IMR-90 (cell line): ENCODE measurements around the gene LEKR1. TPM values are rescaled to one million over a fixed set of nuclear protein-coding genes. Genes with fewer than 3 reads are reported as not detected.

Experiments
- ATAC-seq: fragments of 200-7000 bp; cut with Tn5 transposase; 2 replicates; pipeline ENCODE4 v1.9.1; 2020; ENCODE audit warnings: low read depth, mild to moderate bottlenecking, moderate library complexity
- BruUV-seq: library from RNA; stranded (reverse); fragments of 400-500 nt; replicated peaks from 2 replicates; lab custom pipeline; 2021; lab: Mats Ljungman, UMichigan
- CTCF ChIA-PET: fragments of 300-600 bp; formaldehyde crosslinking; extraction: SDS; loops from one replicate; lab custom pipeline; 2021; ENCODE audit warnings: antibody characterized with exemption; lab: Yijun Ruan, JAX
- POLR2A ChIA-PET: fragments of 300-600 bp; sonication (Branson Sonifier 250); formaldehyde crosslinking; loops from one replicate; lab custom pipeline; 2022; ENCODE audit warnings: antibody characterized with exemption; ENCODE audit not compliant: unreplicated experiment; lab: Charles Lee
- DNase-seq: peaks from one replicate; pipeline ENCODE4 v3.0.0; 2013
- H2AFZ ChIP-seq: replicated peaks from 2 replicates; pipeline ENCODE3; 2013; ENCODE audit warnings: low read length, mild to moderate bottlenecking; ENCODE audit not compliant: poor library complexity
- H2AK5ac ChIP-seq: 2 replicates; pipeline ENCODE4 v1.6.1; 2013; ENCODE audit warnings: low read depth, low read length, inconsistent platforms
- H2AK9ac ChIP-seq: replicated peaks from 2 replicates; pipeline ENCODE3; 2013; ENCODE audit warnings: mild to moderate bottlenecking, low read depth, low read length, moderate library complexity; ENCODE audit not compliant: poor library complexity
- H2BK120ac ChIP-seq: 2 replicates; pipeline ENCODE4 v1.6.1; 2013; ENCODE audit warnings: low read depth, low read length, inconsistent platforms
- H2BK15ac ChIP-seq: 3 replicates; pipeline ENCODE4 v1.6.1; 2013; ENCODE audit warnings: low read depth, low read length, inconsistent platforms
- H2BK20ac ChIP-seq: 2 replicates; pipeline ENCODE4 v1.6.1; 2013; ENCODE audit warnings: low read depth, mild to moderate bottlenecking, inconsistent platforms, low read length, moderate library complexity
- H2BK5ac ChIP-seq: 2 replicates; pipeline ENCODE4 v1.6.1; 2013; ENCODE audit warnings: mild to moderate bottlenecking, low read depth, low read length, inconsistent platforms; ENCODE audit not compliant: poor library complexity, severe bottlenecking
- H3K14ac ChIP-seq: replicated peaks from 2 replicates; pipeline ENCODE4 v1.6.1; 2013; ENCODE audit warnings: low read depth, low read length, inconsistent platforms
- H3K18ac ChIP-seq: 2 replicates; pipeline ENCODE4 v1.6.1; 2013; ENCODE audit warnings: low read depth, low read length, control low read depth
- H3K23ac ChIP-seq: 2 replicates; pipeline ENCODE4 v1.6.1; 2013; ENCODE audit warnings: low read depth, low read length, inconsistent platforms
- H3K27ac ChIP-seq: 2 replicates; pipeline ENCODE4 v1.5.1; 2013; ENCODE audit warnings: mild to moderate bottlenecking, control low read depth, low read length; ENCODE audit not compliant: insufficient read depth
- H3K27me3 ChIP-seq: 2 replicates; pipeline ENCODE4 v1.6.1; 2013; ENCODE audit warnings: low read length; ENCODE audit not compliant: control insufficient read depth, insufficient read depth
- H3K36me3 ChIP-seq: 2 replicates; pipeline ENCODE4 v1.6.1; 2013; ENCODE audit warnings: low read length, mixed read lengths; ENCODE audit not compliant: control insufficient read depth, insufficient read depth
- H3K4ac ChIP-seq: 2 replicates; pipeline ENCODE4 v1.6.1; 2013; ENCODE audit warnings: low read depth, low read length, inconsistent platforms
- H3K4me1 ChIP-seq: 2 replicates; pipeline ENCODE4 v1.6.1; 2013; ENCODE audit warnings: low read length, mixed read lengths; ENCODE audit not compliant: control insufficient read depth, insufficient read depth
- H3K4me2 ChIP-seq: 2 replicates; pipeline ENCODE4 v1.6.1; 2013; ENCODE audit warnings: low read depth, mild to moderate bottlenecking, control low read depth, low read length, moderate library complexity
- H3K4me3 ChIP-seq: 2 replicates; pipeline ENCODE4 v1.5.1; 2013; ENCODE audit warnings: low read depth, mild to moderate bottlenecking, control low read depth, low read length, moderate library complexity; ENCODE audit not compliant: insufficient read depth
- H3K56ac ChIP-seq: 2 replicates; pipeline ENCODE4 v1.6.1; 2013; ENCODE audit warnings: low read length, inconsistent platforms; ENCODE audit not compliant: insufficient read depth; ENCODE audit errors: extremely low read depth
- H3K79me1 ChIP-seq, 2 experiments: 2 replicates each; pipeline ENCODE4 v1.6.1; 2013; ENCODE audit warnings: low read length in 2 of 2, inconsistent platforms in 1 of 2, low read depth in 1 of 2
- H3K9ac ChIP-seq: 2 replicates; pipeline ENCODE4 v1.6.1; 2013; ENCODE audit warnings: low read depth, low read length, control low read depth
- H3K9me1 ChIP-seq: 2 replicates; pipeline ENCODE4 v1.6.1; 2013; ENCODE audit warnings: low read length, inconsistent platforms; ENCODE audit not compliant: insufficient read depth
- H3K9me3 ChIP-seq: 2 replicates; pipeline ENCODE4 v1.6.1; 2013; ENCODE audit warnings: low read length; ENCODE audit not compliant: control insufficient read depth, insufficient read depth
- H4K20me1 ChIP-seq: 2 replicates; pipeline ENCODE4 v1.6.1; 2013; ENCODE audit warnings: low read length, inconsistent platforms; ENCODE audit not compliant: insufficient read depth
- H4K5ac ChIP-seq: 2 replicates; pipeline ENCODE4 v1.6.1; 2013; ENCODE audit warnings: mild to moderate bottlenecking, low read depth, low read length, control low read depth
- H4K8ac ChIP-seq, 2 experiments: 2 replicates each; pipeline ENCODE4 v1.6.1; 2013; ENCODE audit warnings: low read depth in 2 of 2, low read length in 2 of 2, control low read depth in 1 of 2, inconsistent platforms in 1 of 2
- H4K91ac ChIP-seq: 2 replicates; pipeline ENCODE4 v1.6.1; 2013; ENCODE audit warnings: low read depth, low read length, inconsistent platforms; ENCODE audit not compliant: insufficient read depth
- BHLHE40 ChIP-seq: fragments of 150-350 bp; IDR thresholded peaks from 2 replicates; pipeline ENCODE4 v1.6.1; 2016; ENCODE audit warnings: mild to moderate bottlenecking, low read depth, low read length
- CEBPB ChIP-seq: IDR thresholded peaks from 2 replicates; pipeline ENCODE4 v1.6.1; 2012; ENCODE audit warnings: low read depth, low read length, improper control_type of control experiment
- ELK1 ChIP-seq: fragments of 150-350 bp; IDR thresholded peaks from 2 replicates; pipeline ENCODE4 v1.6.1; 2016; ENCODE audit warnings: low read depth, mild to moderate bottlenecking, low read length, moderate library complexity, borderline replicate concordance
- FOS ChIP-seq: fragments of 150-350 bp; IDR thresholded peaks from 2 replicates; pipeline ENCODE4 v1.6.1; 2016; ENCODE audit warnings: low read depth, low read length
- MAFK ChIP-seq: IDR thresholded peaks from 2 replicates; pipeline ENCODE4 v1.6.1; 2012; ENCODE audit warnings: low read depth, low read length, improper control_type of control experiment
- MAZ ChIP-seq: IDR thresholded peaks from 2 replicates; pipeline ENCODE4 v1.6.1; 2012; ENCODE audit warnings: low read depth, mild to moderate bottlenecking, low read length, improper control_type of control experiment, moderate library complexity, borderline replicate concordance
- MXI1 ChIP-seq: IDR thresholded peaks from 2 replicates; pipeline ENCODE4 v1.6.1; 2012; ENCODE audit warnings: low read depth, mild to moderate bottlenecking, low read length, moderate library complexity, borderline replicate concordance
- NFE2L2 ChIP-seq: fragments of 150-350 bp; IDR thresholded peaks from 2 replicates; pipeline ENCODE4 v1.6.1; 2016; ENCODE audit warnings: low read depth, mild to moderate bottlenecking, low read length
- POLR2A ChIP-seq: IDR thresholded peaks from 2 replicates; pipeline ENCODE4 v1.6.1; 2012; ENCODE audit warnings: mild to moderate bottlenecking, low read depth, low read length
- RAD21 ChIP-seq: IDR thresholded peaks from 2 replicates; pipeline ENCODE4 v1.6.1; 2012; ENCODE audit warnings: low read length, improper control_type of control experiment
- RCOR1 ChIP-seq: IDR thresholded peaks from 2 replicates; pipeline ENCODE4 v1.6.1; 2012; ENCODE audit warnings: mild to moderate bottlenecking, low read length, improper control_type of control experiment; ENCODE audit not compliant: insufficient replicate concordance
- RFX5 ChIP-seq: IDR thresholded peaks from 2 replicates; pipeline ENCODE4 v1.8.0; 2012; ENCODE audit warnings: low read depth, mild to moderate bottlenecking, low read length, moderate library complexity
- SMC3 ChIP-seq: fragments of 150-350 bp; IDR thresholded peaks from 2 replicates; pipeline ENCODE4 v1.6.1; 2016; ENCODE audit warnings: low read depth, mild to moderate bottlenecking, antibody characterized with exemption, low read length, moderate library complexity
- WGBS, 2 experiments: methylation state at CpG; one replicate each; pipeline versions ENCODE4 v1.1.5 to v1.1.7; 2013; ENCODE audit warnings: missing lambda C conversion rate in 2 of 2; ENCODE audit not compliant: insufficient read length in 1 of 2; ENCODE audit errors: extremely low coverage in 2 of 2; 5-methylcytosine and 5-hydroxymethylcytosine counted together
- dilution Hi-C: fragments of 300-500 bp; cut with HindIII; formaldehyde crosslinking; loops from one replicate; pipeline ENCODE4 v1.14.3; 2018; ENCODE audit warnings: low sequenced_read_pairs; ENCODE audit not compliant: unreplicated experiment
- in situ Hi-C: fragments of 300-500 bp; cut with MboI; formaldehyde crosslinking; loops from 3 replicates; pipeline ENCODE4 v1.14.3; 2019; ENCODE audit warnings: low sequenced_read_pairs, inconsistent platforms, mixed read lengths
- intact Hi-C: fragments of 100-400 bp; cut with micrococcal nuclease; formaldehyde crosslinking; loops from 2 replicates; pipeline ENCODE4 v1.10.0; 2022
- polyA plus RNA-seq, 3 experiments: library from polyadenylated mRNA; depleted of rRNA; stranded (reverse); fragments of >200 nt; gene quantifications; 2 replicates each; pipeline ENCODE4 v1.2.3, GENCODE V29; 2012; ENCODE audit warnings: low replicate concordance in 1 of 3
- total RNA-seq: library from RNA; depleted of rRNA; stranded (reverse); fragments of >200 nt; gene quantifications from 2 replicates; pipeline ENCODE4 v1.2.3, GENCODE V29; 2012
- TF ChIP-seq, protein P1 (sequence below): conservative IDR thresholded peaks from 2 replicates; pipeline ENCODE4 v1.5.1; 2012; ENCODE audit warnings: mild to moderate bottlenecking, low read depth, low read length, improper control_type of control experiment
- TF ChIP-seq, protein P2 (sequence below): fragments of 150-350 bp; IDR thresholded peaks from 2 replicates; pipeline ENCODE4 v1.6.1; 2017; ENCODE audit warnings: mild to moderate bottlenecking, antibody characterized with exemption, low read length, low read depth

The LEKR1 gene
- total and polyA plus RNA-seq, 2 of the 4 experiments (the other 2 are of a cell fraction), result 0.19 to 0.36 TPM

DNA sequence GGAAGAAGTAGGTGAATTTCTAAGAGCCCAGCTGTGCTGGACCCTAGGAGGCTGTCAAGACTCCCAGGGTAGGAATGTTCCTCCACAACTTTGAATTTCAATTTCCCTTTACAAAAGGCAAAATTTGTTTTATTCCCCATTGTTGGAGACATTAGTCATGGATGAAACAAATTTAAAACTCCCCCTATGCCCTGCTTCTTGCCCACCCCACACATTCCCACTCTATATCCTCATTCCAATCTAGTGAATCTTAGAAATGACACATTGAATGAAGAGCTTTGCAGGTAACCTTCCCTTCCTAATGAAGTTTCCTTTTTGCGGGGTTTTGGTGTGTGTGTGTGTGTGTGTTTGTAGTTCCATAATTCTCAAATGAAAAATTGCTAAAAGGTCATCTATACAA, 261.2 kb downstream of the LEKR1 start:
- Histone ChIP-seq H2BK120ac (peak overlapping the region; percentile 89), H3K56ac (peak overlapping the region; percentile 43; the same call in 1 of the 2 replicates), H3K23ac (peak overlapping the region; percentile 62; the same call in 1 of the 2 replicates), H3K36me3 (no peaks in the 10 kb centered on the region), H2AK5ac (0 out of 2 replicates have a peak overlapping the region, but pooled peaks have one; percentile 20), H3K4me3 (no peak overlapping the region), H2AK9ac (no peak overlapping the region), H3K18ac (peak overlapping the region; percentile 89), H3K9ac (peak overlapping the region; percentile 76; the same call in 1 of the 2 replicates), H3K4me1 (peaks cover 27% of the 10 kb centered on the region), H3K9me1 (peaks cover 11% of the 10 kb centered on the region), H3K27ac (peak overlapping the region; percentile 94; the same call in 1 of the 2 replicates), H3K9me3 (no peaks in the 10 kb centered on the region), H2AFZ (no peak overlapping the region), H3K79me1 (peaks cover 0 to 10% of the 10 kb centered on the region in 2 experiments; a peak in 1 of 4 replicates), H2BK15ac (peak overlapping the region; percentile 29; the same call in 2 of the 3 replicates), H4K20me1 (no peaks in the 10 kb centered on the region; the same call in 1 of the 2 replicates), H3K27me3 (no peaks in the 10 kb centered on the region), H4K5ac (no peak overlapping the region; the same call in 1 of the 2 replicates), H3K14ac (peak overlapping the region; percentile 62; the same call in 1 of the 2 replicates), H4K91ac (peak overlapping the region; percentile 35; the same call in 1 of the 2 replicates), H3K4ac (peak overlapping the region; percentile 37; the same call in 1 of the 2 replicates), H2BK5ac (peak overlapping the region; percentile 91), H2BK20ac (peak overlapping the region; percentile 79; the same call in 1 of the 2 replicates), H4K8ac (peak overlapping the region; percentile 26 to 34; a peak in 3 of 4 replicates), H3K4me2 (peak overlapping the region; percentile 88)
- POLR2A ChIA-PET, result interaction anchor here (0.6 to 2.0 kb wide), 4 partner anchors 11 to 475 kb away, joined by 3 to 10 read pairs (median 8); no protein-coding TSS in a partner anchor
- dilution Hi-C loops (no loop called here), in situ Hi-C loops (no loop called here), intact Hi-C loops (loop anchor here (5.0 kb wide), 1 partner anchor 550 kb away; no protein-coding TSS in a partner anchor)
- WGBS, 2 experiments, result no CpG with 5 or more reads among the region's 1 CpG
- CTCF ChIA-PET, result interaction anchor here (1.1 to 3.2 kb wide), 2 partner anchors 44 to 50 kb away, joined by 3 to 14 read pairs; no protein-coding TSS in a partner anchor
- ATAC-seq, result no peak
- BruUV-seq, result no TSS peak
- DNase-seq, result no peak
- TF ChIP-seq FOS, result no peak
- TF ChIP-seq, protein P1, sequence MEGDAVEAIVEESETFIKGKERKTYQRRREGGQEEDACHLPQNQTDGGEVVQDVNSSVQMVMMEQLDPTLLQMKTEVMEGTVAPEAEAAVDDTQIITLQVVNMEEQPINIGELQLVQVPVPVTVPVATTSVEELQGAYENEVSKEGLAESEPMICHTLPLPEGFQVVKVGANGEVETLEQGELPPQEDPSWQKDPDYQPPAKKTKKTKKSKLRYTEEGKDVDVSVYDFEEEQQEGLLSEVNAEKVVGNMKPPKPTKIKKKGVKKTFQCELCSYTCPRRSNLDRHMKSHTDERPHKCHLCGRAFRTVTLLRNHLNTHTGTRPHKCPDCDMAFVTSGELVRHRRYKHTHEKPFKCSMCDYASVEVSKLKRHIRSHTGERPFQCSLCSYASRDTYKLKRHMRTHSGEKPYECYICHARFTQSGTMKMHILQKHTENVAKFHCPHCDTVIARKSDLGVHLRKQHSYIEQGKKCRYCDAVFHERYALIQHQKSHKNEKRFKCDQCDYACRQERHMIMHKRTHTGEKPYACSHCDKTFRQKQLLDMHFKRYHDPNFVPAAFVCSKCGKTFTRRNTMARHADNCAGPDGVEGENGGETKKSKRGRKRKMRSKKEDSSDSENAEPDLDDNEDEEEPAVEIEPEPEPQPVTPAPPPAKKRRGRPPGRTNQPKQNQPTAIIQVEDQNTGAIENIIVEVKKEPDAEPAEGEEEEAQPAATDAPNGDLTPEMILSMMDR, result no peak
- TF ChIP-seq POLR2A, result no peak
- TF ChIP-seq, protein P2, sequence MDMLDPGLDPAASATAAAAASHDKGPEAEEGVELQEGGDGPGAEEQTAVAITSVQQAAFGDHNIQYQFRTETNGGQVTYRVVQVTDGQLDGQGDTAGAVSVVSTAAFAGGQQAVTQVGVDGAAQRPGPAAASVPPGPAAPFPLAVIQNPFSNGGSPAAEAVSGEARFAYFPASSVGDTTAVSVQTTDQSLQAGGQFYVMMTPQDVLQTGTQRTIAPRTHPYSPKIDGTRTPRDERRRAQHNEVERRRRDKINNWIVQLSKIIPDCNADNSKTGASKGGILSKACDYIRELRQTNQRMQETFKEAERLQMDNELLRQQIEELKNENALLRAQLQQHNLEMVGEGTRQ, result no peak
- TF ChIP-seq NFE2L2, result no peak
- no peak for TF ChIP-seq RFX5
- TF ChIP-seq SMC3, result no peak
- no peak for TF ChIP-seq MXI1
- TF ChIP-seq CEBPB, result no peak
- TF ChIP-seq MAFK, result no peak
- TF ChIP-seq RAD21, result no peak
- TF ChIP-seq MAZ, result no peak
- TF ChIP-seq BHLHE40, result no peak
- no peak for TF ChIP-seq RCOR1
- no peak for TF ChIP-seq ELK1
